ENCODE results near the gene DKK3.

DKK3 gene

GRCh38 chr11:12029738-12030363, 21.4 kb upstream of the DKK3 start:
- no peak for DNase-seq (ENCODE audit: low read depth in 2 of 2)

DNA sequence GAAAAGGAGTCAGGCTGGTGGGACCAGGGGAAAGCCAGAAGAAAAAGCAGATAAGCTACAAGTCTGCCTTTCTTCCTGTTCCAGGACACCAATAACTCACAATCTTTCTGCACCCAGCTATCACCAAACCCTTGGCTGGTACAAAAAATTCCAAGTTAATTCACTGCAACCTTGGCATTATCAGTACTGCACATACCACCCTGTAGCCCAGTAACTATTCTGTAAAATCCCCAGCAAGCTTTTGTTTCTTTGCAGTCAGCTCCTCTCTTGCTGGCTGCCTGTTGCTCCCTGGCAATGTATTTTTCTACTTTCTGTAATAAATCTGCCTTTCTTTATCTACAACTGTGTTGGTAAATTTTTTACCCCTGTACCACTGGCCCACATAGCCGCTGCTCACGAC, 20.7 kb upstream of the DKK3 start:
- no peak for DNase-seq (ENCODE audit: low read depth in 2 of 2)

- DNase-seq (ENCODE audit: low read depth in 2 of 2) = no peak
Observed at GRCh38 chr11:12028303-12028702, 19.9 kb upstream of the DKK3 start.

- no peak for DNase-seq (ENCODE audit: low read depth in 2 of 2)
Observed at GRCh38 chr11:12026331-12027211, 18.1 kb upstream of the DKK3 start.

- no peak for DNase-seq (ENCODE audit: low read depth in 2 of 2)
Observed at GRCh38 chr11:12024254-12024926, 16.0 kb upstream of the DKK3 start.

- DNase-seq (ENCODE audit: low read depth in 2 of 2) = no peak
Observed at GRCh38 chr11:12023015-12023414, 14.6 kb upstream of the DKK3 start.

GRCh38 chr11:12020546-12020945, 12.1 kb upstream of the DKK3 start:
- no peak for DNase-seq (ENCODE audit: low read depth in 2 of 2)

DNA sequence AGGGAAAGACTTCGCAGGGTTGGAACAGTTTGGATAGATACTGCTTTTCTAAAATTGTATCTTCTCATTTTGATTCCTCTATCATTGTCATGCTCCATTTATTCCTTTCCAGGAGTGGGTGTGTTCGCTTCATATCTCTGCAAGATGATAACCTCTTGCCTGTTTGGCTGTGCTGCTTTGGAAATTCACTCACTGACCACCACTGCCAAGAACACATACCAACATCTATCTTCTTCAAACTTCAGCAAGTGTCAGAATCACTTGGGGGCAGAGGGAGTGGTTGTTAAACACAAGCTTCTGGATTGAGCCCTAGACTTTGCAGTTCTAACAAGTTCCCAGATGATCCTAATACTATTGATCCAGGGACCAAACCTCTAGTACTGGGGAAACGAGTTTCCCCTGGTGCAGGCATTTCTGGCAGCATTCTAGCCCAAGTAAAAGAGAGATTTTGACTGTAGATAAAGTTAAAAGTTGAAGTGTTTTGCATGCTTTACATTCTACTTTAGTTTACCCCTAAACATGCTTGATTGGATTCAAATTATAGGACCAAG, 11.5 kb upstream of the DKK3 start:
- no peak for DNase-seq (ENCODE audit: low read depth in 2 of 2)

DNA sequence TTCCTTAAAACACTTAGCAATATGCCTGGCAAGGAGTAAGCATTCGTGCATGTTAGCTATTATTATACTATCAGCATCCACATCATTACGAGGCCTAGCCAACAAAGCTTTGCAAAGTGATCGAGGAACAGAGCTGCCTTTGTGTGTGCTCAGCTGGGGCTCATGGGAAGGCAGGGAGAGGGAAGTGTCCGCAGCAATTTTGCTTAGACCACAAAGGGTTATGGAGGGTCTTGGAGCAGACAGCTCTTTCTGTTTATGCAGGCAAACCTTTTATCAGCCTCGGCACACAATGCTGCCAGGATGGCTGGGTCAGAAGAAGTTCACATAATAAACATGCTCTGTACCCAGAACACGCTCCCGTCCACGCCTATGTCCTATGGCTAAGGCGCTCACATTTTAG, 10.9 kb upstream of the DKK3 start:
- DNase-seq (ENCODE audit: low read depth in 2 of 2) = no peak

DNA sequence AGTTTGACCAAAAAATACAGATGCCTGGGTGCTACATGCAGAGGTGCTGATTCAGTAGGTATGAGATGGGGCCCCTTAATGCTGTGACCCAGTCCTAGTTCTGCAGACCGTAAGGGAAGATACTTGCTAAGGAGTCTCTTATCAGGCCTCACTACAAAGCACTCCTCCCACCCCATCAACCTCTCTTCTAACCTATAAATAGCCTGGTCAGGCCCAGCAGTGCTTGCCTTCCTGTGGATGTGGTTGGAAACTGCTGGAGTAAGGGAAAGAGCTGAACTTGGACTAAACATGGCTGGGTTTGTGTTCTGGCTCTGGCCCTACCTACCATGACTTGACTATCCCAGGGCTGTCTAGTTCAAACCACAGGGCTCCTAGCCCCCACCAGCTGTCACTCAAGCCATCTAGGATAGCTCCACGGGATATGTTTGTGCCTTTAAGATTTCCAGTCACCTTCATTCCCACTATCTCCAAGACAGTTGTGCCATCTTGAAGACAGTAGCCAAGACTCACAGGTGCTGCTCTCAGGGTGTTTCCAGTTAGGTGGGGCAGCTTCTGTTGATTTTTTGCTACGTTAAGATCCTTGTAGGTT, 9.5 kb upstream of the DKK3 start:
- DNase-seq (ENCODE audit: low read depth in 2 of 2) = no peak

- no peak for DNase-seq (ENCODE audit: low read depth in 2 of 2)
Observed at GRCh38 chr11:12017243-12017678, 8.8 kb upstream of the DKK3 start.

DNA sequence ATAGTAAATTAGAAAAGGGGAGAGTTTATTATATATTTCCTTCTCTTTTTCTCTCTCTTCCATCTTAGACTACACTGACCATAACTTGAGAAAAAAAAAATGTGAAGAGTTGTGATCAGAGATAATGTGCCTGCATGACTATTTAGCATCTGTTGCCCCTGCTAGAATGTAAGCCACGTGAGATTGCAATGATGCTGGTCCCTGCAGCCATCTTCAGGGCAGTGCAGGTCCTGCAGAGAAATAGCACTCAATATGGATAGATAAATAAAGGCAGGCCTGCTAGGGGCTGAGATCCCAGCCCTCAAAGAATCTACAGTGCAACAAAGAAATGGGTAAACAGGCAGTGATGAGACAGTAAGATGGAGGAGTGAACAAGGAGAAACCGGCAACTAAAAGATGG, 7.8 kb upstream of the DKK3 start:
- no peak for DNase-seq (ENCODE audit: low read depth in 2 of 2)

- DNase-seq (ENCODE audit: low read depth in 2 of 2) = no peak
Observed at GRCh38 chr11:12015486-12015885, 7.1 kb upstream of the DKK3 start.

DNA sequence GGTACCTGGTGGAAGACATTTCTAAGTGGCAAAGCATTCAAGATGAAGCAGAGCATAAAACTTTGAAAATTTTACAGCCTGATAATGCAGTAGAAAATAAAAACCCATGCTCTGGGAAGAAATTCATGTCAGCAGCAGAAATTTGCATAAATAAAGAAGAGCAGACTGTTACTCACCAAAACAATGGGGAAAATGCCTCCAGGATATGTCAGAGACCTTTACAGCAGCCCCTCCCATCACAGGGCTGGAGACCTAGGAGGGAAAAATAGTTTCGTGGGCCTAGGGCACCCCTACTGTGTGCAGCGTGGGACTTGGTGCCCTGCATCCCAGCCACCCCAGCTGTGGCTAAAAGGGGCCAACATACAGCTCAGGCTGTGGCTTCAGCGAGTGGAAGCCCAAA, 5.4 kb upstream of the DKK3 start:
- DNase-seq (ENCODE audit: low read depth in 2 of 2) = no peak

- no peak for DNase-seq (ENCODE audit: low read depth in 2 of 2)
Observed at GRCh38 chr11:12009617-12010321, 1.3 kb upstream of the DKK3 start.

- no peak for DNase-seq (ENCODE audit: low read depth in 2 of 2)
Observed at GRCh38 chr11:12008790-12009616, 577 bp upstream of the DKK3 start.

DNA sequence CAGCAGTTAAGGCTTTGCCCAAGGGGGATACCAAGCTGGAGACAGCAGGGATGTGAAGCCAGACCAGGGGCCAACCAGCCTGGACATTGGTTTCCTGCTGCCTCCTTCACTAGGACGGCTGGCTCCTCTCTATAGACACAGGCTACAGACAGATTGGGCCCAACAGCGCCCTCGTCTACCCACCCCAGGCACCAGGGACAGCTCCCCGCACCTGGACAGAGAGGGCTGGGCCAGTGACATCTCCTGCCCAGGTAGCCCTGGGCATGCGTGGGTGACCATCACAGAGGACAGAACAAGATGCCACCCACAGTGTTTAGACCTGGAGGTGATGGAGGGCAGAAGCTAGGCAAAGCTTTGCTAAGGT, 1.2 kb downstream of the DKK3 start:
- DNase-seq (ENCODE audit: low read depth in 2 of 2) = no peak

GRCh38 chr11:12006552-12007229, 1.7 kb downstream of the DKK3 start:
- no peak for DNase-seq (ENCODE audit: low read depth in 2 of 2)

DNA sequence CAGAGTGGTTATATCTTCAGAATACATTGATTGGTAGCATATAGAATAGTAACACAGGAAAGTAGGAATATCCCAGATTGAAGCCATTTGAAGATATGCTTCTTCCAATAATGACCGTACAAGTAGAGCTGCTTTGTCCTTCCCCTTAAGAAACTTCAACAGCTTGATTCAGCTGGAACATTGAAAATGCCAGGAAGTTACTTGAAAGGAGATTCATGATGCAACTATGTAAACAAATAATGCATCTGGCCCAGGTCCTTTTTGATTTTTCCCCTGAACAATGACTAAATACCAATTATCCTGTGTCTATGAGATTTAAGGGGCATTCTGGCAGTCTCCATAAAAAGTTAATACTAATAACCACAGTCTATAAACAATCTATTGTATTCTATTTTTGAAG, 3.0 kb downstream of the DKK3 start:
- DNase-seq (ENCODE audit: low read depth in 2 of 2) = no peak

GRCh38 chr11:12005061-12005460, 3.4 kb downstream of the DKK3 start:
- no peak for DNase-seq (ENCODE audit: low read depth in 2 of 2)
